ENCODE measurements around the gene CDKN2B-AS1. TPM values are rescaled to one million over a fixed set of nuclear protein-coding genes. Genes with fewer than 3 reads are reported as not detected.
"Not testable (repeated sequence)": the region's sequence is repeated elsewhere in the genome, so short reads cannot be mapped to it uniquely, and the experiment has no call there.

The CDKN2B-AS1 gene
- total RNA-seq, 6 donors from 2014 or later: 1.3 to 3.0 (median 1.7) TPM; not detected in 1

GRCh38 chr9:22056402-22056801 lies 61.8 kb downstream of the CDKN2B-AS1 start:
- Histone ChIP-seq H3K4me1 (peaks cover 0 to 5% (median 0%) of the 10 kb centered on the region in 4 donors), H3K36me3 (no peaks in the 10 kb centered on the region), H3K4me3 (no peak overlapping the region), H3K27ac (no peak overlapping the region), H3K27me3 (no peaks in the 10 kb centered on the region), H3K9me3 (no peaks in the 10 kb centered on the region)
- ATAC-seq (ENCODE audit: low FRiP score in 2 of 2): no peak
- TF ChIP-seq CTCF (IDR thresholded peaks at IDR 0.05) (no peak), POLR2A (IDR thresholded peaks at IDR 0.05) (no peak), POLR2AphosphoS5 (IDR thresholded peaks at IDR 0.05) (no peak), EP300 (IDR thresholded peaks at IDR 0.05) (no peak)
- 44 to 55% methylated on average over 3 of the region's 3 CpGs for WGBS, 2 donors
- no peak for DNase-seq

GRCh38 chr9:22057972-22058371 lies 63.4 kb downstream of the CDKN2B-AS1 start:
- H3K27ac ChIP-seq; H3K4me3 ChIP-seq; H3K4me1 ChIP-seq; DNase-seq; H3K36me3 ChIP-seq; ATAC-seq (ENCODE audit: low FRiP score in 2 of 2); H3K9me3 ChIP-seq; H3K27me3 ChIP-seq: not testable (repeated sequence)
- WGBS, 2 donors: 93 to 96% methylated on average over 6 of the region's 6 CpGs

- no peak for TF ChIP-seq CTCF (IDR thresholded peaks at IDR 0.05)
- no peak for TF ChIP-seq POLR2AphosphoS5 (IDR thresholded peaks at IDR 0.05)
- TF ChIP-seq POLR2A (IDR thresholded peaks at IDR 0.05): no peak
- TF ChIP-seq EP300 (IDR thresholded peaks at IDR 0.05): no peak
- WGBS, 2 donors: 84 to 91% methylated on average over 4 of the region's 4 CpGs
- Histone ChIP-seq H3K27me3 (no peaks in the 10 kb centered on the region), H3K9me3 (no peaks in the 10 kb centered on the region), H3K36me3 (no peaks in the 10 kb centered on the region), H3K4me1 (no peaks in the 10 kb centered on the region), H3K27ac (no peak overlapping the region), H3K4me3 (no peak overlapping the region)
- no peak for DNase-seq
- peak in 1 of 2 donors; percentile 90 for ATAC-seq (ENCODE audit: low FRiP score in 2 of 2)
These were observed 66.3 kb downstream of the CDKN2B-AS1 start for GRCh38 chr9:22060831-22061383.

GRCh38 chr9:22064957-22065356 lies 70.4 kb downstream of the CDKN2B-AS1 start:
- H3K9me3 ChIP-seq: no peaks in the 10 kb centered on the region
- ATAC-seq (ENCODE audit: low FRiP score in 2 of 2): no peak
- H3K27me3 ChIP-seq: no peaks in the 10 kb centered on the region
- TF ChIP-seq CTCF (IDR thresholded peaks at IDR 0.05): no peak
- TF ChIP-seq EP300 (IDR thresholded peaks at IDR 0.05): no peak
- TF ChIP-seq POLR2A (IDR thresholded peaks at IDR 0.05): no peak
- no peak for TF ChIP-seq POLR2AphosphoS5 (IDR thresholded peaks at IDR 0.05)
- H3K4me3 ChIP-seq: no peak overlapping the region
- no peaks in the 10 kb centered on the region for H3K4me1 ChIP-seq
- 53 to 73% methylated on average over 2 of the region's 2 CpGs for WGBS, 2 donors
- H3K27ac ChIP-seq: no peak overlapping the region
- no peaks in the 10 kb centered on the region for H3K36me3 ChIP-seq
- no peak for DNase-seq

- no peaks in the 10 kb centered on the region for H3K4me1 ChIP-seq
- 62 to 66% methylated on average over 4 of the region's 4 CpGs for WGBS, 2 donors
- no peak overlapping the region for H3K27ac ChIP-seq
- ATAC-seq (ENCODE audit: low FRiP score in 2 of 2) (no peak), DNase-seq (no peak)
- no peaks in the 10 kb centered on the region for H3K9me3 ChIP-seq
- no peaks in the 10 kb centered on the region for H3K27me3 ChIP-seq
- H3K36me3 ChIP-seq: no peaks in the 10 kb centered on the region
- TF ChIP-seq POLR2AphosphoS5 (IDR thresholded peaks at IDR 0.05) (no peak), CTCF (IDR thresholded peaks at IDR 0.05) (no peak), POLR2A (IDR thresholded peaks at IDR 0.05) (no peak), EP300 (IDR thresholded peaks at IDR 0.05) (no peak)
- H3K4me3 ChIP-seq: no peak overlapping the region
These were observed 71.0 kb downstream of the CDKN2B-AS1 start for GRCh38 chr9:22065431-22066200.
